WTC11 (cell line): Measurements from ENCODE around the gene GPR143.

ENCODE experiments used
- CBFB ChIP-seq: sonication (generic); formaldehyde crosslinking; IDR thresholded peaks from 2 replicates; pipeline ENCODE4 v1.8.1; 2022; ENCODE audit warnings: mild to moderate bottlenecking, low read depth, missing genetic modification reagents
- ETV6 ChIP-seq: sonication (generic); formaldehyde crosslinking; IDR thresholded peaks from 2 replicates; pipeline ENCODE4 v1.8.1; 2022; ENCODE audit warnings: mild to moderate bottlenecking, missing genetic modification reagents
- NR1H2 ChIP-seq: sonication (generic); formaldehyde crosslinking; IDR thresholded peaks from 2 replicates; pipeline ENCODE4 v1.9.0; 2021; ENCODE audit warnings: mild to moderate bottlenecking, moderate library complexity, missing genetic modification reagents
- SP1 ChIP-seq: sonication (generic); formaldehyde crosslinking; conservative IDR thresholded peaks from 2 replicates; pipeline ENCODE4 v1.8.1; 2022; ENCODE audit warnings: missing genetic modification reagents
- TF ChIP-seq, protein P1 (sequence below): fragments of 200-600 bp; IDR thresholded peaks from 2 replicates; pipeline ENCODE4 v1.8.0; 2022; ENCODE audit warnings: antibody characterized with exemption
- TF ChIP-seq, protein P2 (sequence below): sonication (generic); formaldehyde crosslinking; IDR thresholded peaks from 2 replicates; pipeline ENCODE4 v1.8.1; 2023; ENCODE audit warnings: mild to moderate bottlenecking, missing genetic modification reagents, moderate library complexity
- TF ChIP-seq, protein P3 (sequence below): sonication (generic); formaldehyde crosslinking; IDR thresholded peaks from 2 replicates; pipeline ENCODE4 v1.8.0; 2023; ENCODE audit warnings: missing genetic modification reagents
- TF ChIP-seq, protein P4 (sequence below): sonication (generic); formaldehyde crosslinking; IDR thresholded peaks from 2 replicates; pipeline ENCODE4 v1.8.1; 2023; ENCODE audit warnings: mild to moderate bottlenecking, missing genetic modification reagents

DNA sequence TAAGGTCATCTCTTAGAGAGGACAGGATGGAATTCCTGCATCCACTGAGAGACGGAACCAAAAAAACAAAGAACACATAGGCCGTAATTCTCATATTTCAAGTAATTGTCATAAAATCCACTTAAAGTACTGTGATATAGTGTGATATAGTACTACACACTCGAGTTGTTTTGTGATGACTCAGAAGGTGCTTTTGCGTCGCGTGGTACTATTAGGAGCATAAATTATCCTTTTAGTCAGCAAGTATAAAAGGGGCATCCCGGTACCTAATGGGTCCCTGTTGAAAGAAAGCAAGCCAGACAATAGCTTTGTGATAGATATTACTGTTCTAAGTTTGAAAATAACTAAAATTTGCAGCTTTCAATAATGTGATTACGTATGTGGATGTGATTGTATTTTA, 55.3 kb downstream of the GPR143 start:
- TF ChIP-seq, protein P1, sequence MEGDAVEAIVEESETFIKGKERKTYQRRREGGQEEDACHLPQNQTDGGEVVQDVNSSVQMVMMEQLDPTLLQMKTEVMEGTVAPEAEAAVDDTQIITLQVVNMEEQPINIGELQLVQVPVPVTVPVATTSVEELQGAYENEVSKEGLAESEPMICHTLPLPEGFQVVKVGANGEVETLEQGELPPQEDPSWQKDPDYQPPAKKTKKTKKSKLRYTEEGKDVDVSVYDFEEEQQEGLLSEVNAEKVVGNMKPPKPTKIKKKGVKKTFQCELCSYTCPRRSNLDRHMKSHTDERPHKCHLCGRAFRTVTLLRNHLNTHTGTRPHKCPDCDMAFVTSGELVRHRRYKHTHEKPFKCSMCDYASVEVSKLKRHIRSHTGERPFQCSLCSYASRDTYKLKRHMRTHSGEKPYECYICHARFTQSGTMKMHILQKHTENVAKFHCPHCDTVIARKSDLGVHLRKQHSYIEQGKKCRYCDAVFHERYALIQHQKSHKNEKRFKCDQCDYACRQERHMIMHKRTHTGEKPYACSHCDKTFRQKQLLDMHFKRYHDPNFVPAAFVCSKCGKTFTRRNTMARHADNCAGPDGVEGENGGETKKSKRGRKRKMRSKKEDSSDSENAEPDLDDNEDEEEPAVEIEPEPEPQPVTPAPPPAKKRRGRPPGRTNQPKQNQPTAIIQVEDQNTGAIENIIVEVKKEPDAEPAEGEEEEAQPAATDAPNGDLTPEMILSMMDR = no peak
- no peak for TF ChIP-seq CBFB (CRISPR knock-in tag)
- TF ChIP-seq, protein P2, sequence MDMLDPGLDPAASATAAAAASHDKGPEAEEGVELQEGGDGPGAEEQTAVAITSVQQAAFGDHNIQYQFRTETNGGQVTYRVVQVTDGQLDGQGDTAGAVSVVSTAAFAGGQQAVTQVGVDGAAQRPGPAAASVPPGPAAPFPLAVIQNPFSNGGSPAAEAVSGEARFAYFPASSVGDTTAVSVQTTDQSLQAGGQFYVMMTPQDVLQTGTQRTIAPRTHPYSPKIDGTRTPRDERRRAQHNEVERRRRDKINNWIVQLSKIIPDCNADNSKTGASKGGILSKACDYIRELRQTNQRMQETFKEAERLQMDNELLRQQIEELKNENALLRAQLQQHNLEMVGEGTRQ (CRISPR knock-in tag) = no peak
- TF ChIP-seq, protein P3, sequence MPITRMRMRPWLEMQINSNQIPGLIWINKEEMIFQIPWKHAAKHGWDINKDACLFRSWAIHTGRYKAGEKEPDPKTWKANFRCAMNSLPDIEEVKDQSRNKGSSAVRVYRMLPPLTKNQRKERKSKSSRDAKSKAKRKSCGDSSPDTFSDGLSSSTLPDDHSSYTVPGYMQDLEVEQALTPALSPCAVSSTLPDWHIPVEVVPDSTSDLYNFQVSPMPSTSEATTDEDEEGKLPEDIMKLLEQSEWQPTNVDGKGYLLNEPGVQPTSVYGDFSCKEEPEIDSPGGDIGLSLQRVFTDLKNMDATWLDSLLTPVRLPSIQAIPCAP (CRISPR knock-in tag) = no peak
- TF ChIP-seq SP1 = no peak
- no peak for TF ChIP-seq ETV6
- TF ChIP-seq, protein P4, sequence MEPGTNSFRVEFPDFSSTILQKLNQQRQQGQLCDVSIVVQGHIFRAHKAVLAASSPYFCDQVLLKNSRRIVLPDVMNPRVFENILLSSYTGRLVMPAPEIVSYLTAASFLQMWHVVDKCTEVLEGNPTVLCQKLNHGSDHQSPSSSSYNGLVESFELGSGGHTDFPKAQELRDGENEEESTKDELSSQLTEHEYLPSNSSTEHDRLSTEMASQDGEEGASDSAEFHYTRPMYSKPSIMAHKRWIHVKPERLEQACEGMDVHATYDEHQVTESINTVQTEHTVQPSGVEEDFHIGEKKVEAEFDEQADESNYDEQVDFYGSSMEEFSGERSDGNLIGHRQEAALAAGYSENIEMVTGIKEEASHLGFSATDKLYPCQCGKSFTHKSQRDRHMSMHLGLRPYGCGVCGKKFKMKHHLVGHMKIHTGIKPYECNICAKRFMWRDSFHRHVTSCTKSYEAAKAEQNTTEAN (CRISPR knock-in tag) = no peak
- TF ChIP-seq NR1H2 (CRISPR knock-in tag) = no peak
